SK-N-SH treated with all-trans-retinoic acid at 6 μM for 48 hours (cell line): ENCODE results near the gene PLA2G1B.

Source experiments
- ATAC-seq: fragments of 200-7000 bp; cut with Tn5 transposase; 3 replicates; pipeline ENCODE4 v1.9.1; 2020; ENCODE audit warnings: mild to moderate bottlenecking, moderate library complexity
- ARNTL ChIP-seq: fragments of 450-650 bp; formaldehyde crosslinking; IDR thresholded peaks from 2 replicates; pipeline ENCODE4 v1.5.0; 2020; ENCODE audit warnings: low read depth, mild to moderate bottlenecking, moderate library complexity, borderline replicate concordance
- BACH2 ChIP-seq: fragments of 250-450 bp; sonication (Bioruptor Pico); IDR thresholded peaks from 2 replicates; pipeline ENCODE4 v1.9.0; 2021; ENCODE audit warnings: mild to moderate bottlenecking, borderline replicate concordance
- CREB5 ChIP-seq: fragments of 250-450 bp; sonication (Bioruptor Pico); IDR thresholded peaks from 2 replicates; pipeline ENCODE4 v1.5.1; 2020; ENCODE audit warnings: low read depth, mild to moderate bottlenecking, moderate library complexity
- CSDC2 ChIP-seq: fragments of 250-450 bp; sonication (Bioruptor Pico); IDR thresholded peaks from 2 replicates; pipeline ENCODE4 v1.5.0; 2020; ENCODE audit warnings: mild to moderate bottlenecking, moderate library complexity
- CSRNP3 ChIP-seq: fragments of 250-450 bp; sonication (Bioruptor Pico); IDR thresholded peaks from 2 replicates; pipeline ENCODE4 v1.5.1; 2021; ENCODE audit warnings: mild to moderate bottlenecking, moderate library complexity
- ESRRG ChIP-seq: fragments of 250-450 bp; sonication (Bioruptor Pico); IDR thresholded peaks from 2 replicates; pipeline ENCODE4 v1.6.1; 2021; ENCODE audit warnings: mild to moderate bottlenecking
- GLIS3 ChIP-seq: fragments of 250-450 bp; sonication (Bioruptor Pico); IDR thresholded peaks from 2 replicates; pipeline ENCODE4 v1.5.0; 2020; ENCODE audit warnings: mild to moderate bottlenecking, moderate library complexity
- ISL1 ChIP-seq: fragments of 250-450 bp; sonication (Bioruptor Pico); IDR thresholded peaks from 2 replicates; pipeline ENCODE4 v2.1.2; 2022; ENCODE audit warnings: mild to moderate bottlenecking, moderate library complexity
- OSR1 ChIP-seq: fragments of 250-450 bp; sonication (Bioruptor Pico); IDR thresholded peaks from 2 replicates; pipeline ENCODE4 v1.8.0; 2022; ENCODE audit warnings: moderate library complexity, mild to moderate bottlenecking, inconsistent platforms
- PPARA ChIP-seq: fragments of 250-450 bp; sonication (Bioruptor Pico); IDR thresholded peaks from 2 replicates; pipeline ENCODE4 v1.5.0; 2020; ENCODE audit warnings: mild to moderate bottlenecking, borderline replicate concordance
- RARB ChIP-seq: fragments of 250-450 bp; sonication (Bioruptor Pico); IDR thresholded peaks from 2 replicates; pipeline ENCODE4 v1.8.0; 2021; ENCODE audit warnings: mild to moderate bottlenecking, moderate library complexity
- TSHZ2 ChIP-seq: fragments of 250-450 bp; sonication (Bioruptor Pico); IDR thresholded peaks from 2 replicates; pipeline ENCODE4 v1.5.0; 2020; ENCODE audit warnings: mild to moderate bottlenecking, moderate library complexity
- ZC3H10 ChIP-seq: fragments of 250-450 bp; sonication (Bioruptor Pico); IDR thresholded peaks from 2 replicates; pipeline ENCODE4 v1.5.1; 2021; ENCODE audit warnings: mild to moderate bottlenecking, moderate library complexity
- ZFP30 ChIP-seq: fragments of 450-650 bp; formaldehyde crosslinking; IDR thresholded peaks from 2 replicates; pipeline ENCODE4 v1.5.0; 2022; ENCODE audit warnings: mild to moderate bottlenecking, moderate library complexity
- ZNF565 ChIP-seq: fragments of 450-650 bp; formaldehyde crosslinking; conservative IDR thresholded peaks from 2 replicates; pipeline ENCODE4 v1.5.0; 2020; ENCODE audit warnings: low read depth, mild to moderate bottlenecking, moderate library complexity
- ZNF70 ChIP-seq: fragments of 450-650 bp; formaldehyde crosslinking; IDR thresholded peaks from 2 replicates; pipeline ENCODE4 v1.5.0; 2020; ENCODE audit warnings: mild to moderate bottlenecking, moderate library complexity
- ZNF8 ChIP-seq: fragments of 450-650 bp; formaldehyde crosslinking; IDR thresholded peaks from 2 replicates; pipeline ENCODE4 v1.5.0; 2020; ENCODE audit warnings: mild to moderate bottlenecking, moderate library complexity
- TF ChIP-seq, protein P1 (sequence below): fragments of 250-450 bp; sonication (Bioruptor Pico); IDR thresholded peaks from 2 replicates; pipeline ENCODE4 v1.8.0; 2020; ENCODE audit warnings: mild to moderate bottlenecking, moderate library complexity, borderline replicate concordance
- TF ChIP-seq, protein P2 (sequence below): fragments of 250-450 bp; sonication (Bioruptor Pico); IDR thresholded peaks from 2 replicates; pipeline ENCODE4 v1.8.0; 2021; ENCODE audit warnings: low read depth, mild to moderate bottlenecking, moderate library complexity, borderline replicate concordance

PLA2G1B gene

DNA sequence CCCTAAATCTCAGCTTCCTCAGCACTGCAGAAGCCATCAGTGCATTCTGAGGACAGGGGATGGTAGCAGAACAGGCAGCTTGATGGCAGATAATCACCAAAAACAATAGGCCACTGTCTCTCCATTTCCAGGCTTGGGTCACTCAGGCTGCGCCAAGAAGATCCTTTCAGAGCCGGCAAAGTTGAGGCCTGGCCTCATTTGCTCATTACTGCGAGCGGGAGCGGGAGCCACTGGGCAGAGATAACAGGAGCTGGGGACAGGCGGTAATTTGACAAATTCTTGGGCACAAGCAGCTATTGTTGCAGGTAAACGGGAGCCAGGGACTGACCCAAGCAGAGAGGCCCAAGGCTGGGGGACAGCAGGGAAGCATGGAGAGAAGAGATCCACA, 39.3 kb upstream of the PLA2G1B start (continued):
- TF ChIP-seq BACH2 (CRISPR knock-in tag) = no peak
- no peak for TF ChIP-seq ZNF565
- TF ChIP-seq, protein P1, sequence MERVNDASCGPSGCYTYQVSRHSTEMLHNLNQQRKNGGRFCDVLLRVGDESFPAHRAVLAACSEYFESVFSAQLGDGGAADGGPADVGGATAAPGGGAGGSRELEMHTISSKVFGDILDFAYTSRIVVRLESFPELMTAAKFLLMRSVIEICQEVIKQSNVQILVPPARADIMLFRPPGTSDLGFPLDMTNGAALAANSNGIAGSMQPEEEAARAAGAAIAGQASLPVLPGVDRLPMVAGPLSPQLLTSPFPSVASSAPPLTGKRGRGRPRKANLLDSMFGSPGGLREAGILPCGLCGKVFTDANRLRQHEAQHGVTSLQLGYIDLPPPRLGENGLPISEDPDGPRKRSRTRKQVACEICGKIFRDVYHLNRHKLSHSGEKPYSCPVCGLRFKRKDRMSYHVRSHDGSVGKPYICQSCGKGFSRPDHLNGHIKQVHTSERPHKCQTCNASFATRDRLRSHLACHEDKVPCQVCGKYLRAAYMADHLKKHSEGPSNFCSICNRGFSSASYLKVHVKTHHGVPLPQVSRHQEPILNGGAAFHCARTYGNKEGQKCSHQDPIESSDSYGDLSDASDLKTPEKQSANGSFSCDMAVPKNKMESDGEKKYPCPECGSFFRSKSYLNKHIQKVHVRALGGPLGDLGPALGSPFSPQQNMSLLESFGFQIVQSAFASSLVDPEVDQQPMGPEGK = no peak

GRCh38 chr12:120366341-120366705, 38.7 kb upstream of the PLA2G1B start:
- ATAC-seq = no peak
- TF ChIP-seq ZFP30 (CRISPR knock-in tag) = no peak
- no peak for TF ChIP-seq ZC3H10 (CRISPR knock-in tag)
- no peak for TF ChIP-seq CSDC2 (CRISPR knock-in tag)
- TF ChIP-seq CSRNP3 (CRISPR knock-in tag) = no peak
- no peak for TF ChIP-seq ISL1
- TF ChIP-seq OSR1 (CRISPR knock-in tag) = no peak
- no peak for TF ChIP-seq BACH2 (CRISPR knock-in tag)
- no peak for TF ChIP-seq RARB
- TF ChIP-seq ARNTL = no peak
- TF ChIP-seq PPARA (CRISPR knock-in tag) = no peak
- TF ChIP-seq, all 23 proteins: peak for 0

- no peak for ATAC-seq
- TF ChIP-seq ZNF565 (no peak), GLIS3 (no peak), ESRRG (CRISPR knock-in tag) (no peak), ZNF70 (CRISPR knock-in tag) (no peak), CREB5 (CRISPR knock-in tag) (no peak), TSHZ2 (CRISPR knock-in tag) (no peak), ISL1 (no peak), ZC3H10 (CRISPR knock-in tag) (no peak), ZNF8 (CRISPR knock-in tag) (no peak), ARNTL (no peak)
- TF ChIP-seq, protein P1 = no peak
- TF ChIP-seq, protein P2, sequence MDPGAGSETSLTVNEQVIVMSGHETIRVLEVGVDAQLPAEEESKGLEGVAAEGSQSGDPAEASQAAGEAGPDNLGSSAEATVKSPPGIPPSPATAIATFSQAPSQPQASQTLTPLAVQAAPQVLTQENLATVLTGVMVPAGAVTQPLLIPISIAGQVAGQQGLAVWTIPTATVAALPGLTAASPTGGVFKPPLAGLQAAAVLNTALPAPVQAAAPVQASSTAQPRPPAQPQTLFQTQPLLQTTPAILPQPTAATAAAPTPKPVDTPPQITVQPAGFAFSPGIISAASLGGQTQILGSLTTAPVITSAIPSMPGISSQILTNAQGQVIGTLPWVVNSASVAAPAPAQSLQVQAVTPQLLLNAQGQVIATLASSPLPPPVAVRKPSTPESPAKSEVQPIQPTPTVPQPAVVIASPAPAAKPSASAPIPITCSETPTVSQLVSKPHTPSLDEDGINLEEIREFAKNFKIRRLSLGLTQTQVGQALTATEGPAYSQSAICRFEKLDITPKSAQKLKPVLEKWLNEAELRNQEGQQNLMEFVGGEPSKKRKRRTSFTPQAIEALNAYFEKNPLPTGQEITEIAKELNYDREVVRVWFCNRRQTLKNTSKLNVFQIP (CRISPR knock-in tag) = no peak
Observed at GRCh38 chr12:120365675-120366340, 38.2 kb upstream of the PLA2G1B start.
